Stomach (tissue), 9 donors: ENCODE measurements around the gene IFITM10. TPM values are rescaled to one million over a fixed set of nuclear protein-coding genes. Genes with fewer than 3 reads are reported as not detected.

ENCODE experiments used
- DNase-seq, 2 donors: peaks; one replicate each; pipeline versions ENCODE4 v3.0.0 to v3.0.0-alpha.2; 2013 to 2019
- H3K27ac ChIP-seq, 5 donors: fragments of 200-600 bp in 4 of 5; sonication (generic) in 4 of 5; one replicate each; pipeline ENCODE4 v1.5.1; 2013 to 2019; ENCODE audit warnings: mild to moderate bottlenecking in 1 of 5, moderate library complexity in 1 of 5
- H3K27me3 ChIP-seq, 3 donors: fragments of 200-600 bp; sonication (generic); one replicate each; pipeline ENCODE4 v1.5.1; 2017 to 2019; ENCODE audit warnings: mixed run types in 1 of 3
- H3K36me3 ChIP-seq, 4 donors: fragments of 200-600 bp; sonication (generic); 1 replicate in 3 of 4; 2 replicates in 1 of 4; pipeline ENCODE4 v1.5.1; 2016 to 2019
- H3K4me1 ChIP-seq, 4 donors: fragments of 200-600 bp; sonication (generic); one replicate each; pipeline ENCODE4 v1.5.1; 2016 to 2019
- H3K4me3 ChIP-seq, 4 donors: fragments of 200-600 bp; sonication (generic) in 3 of 4; one replicate each; pipeline ENCODE4 v1.5.1; 2016 to 2019; ENCODE audit warnings: mild to moderate bottlenecking in 1 of 4
- H3K9me3 ChIP-seq, 4 donors: fragments of 200-600 bp; sonication (generic); one replicate each; pipeline ENCODE4 v1.5.1; 2016 to 2019
- EP300 ChIP-seq: sonication (generic); formaldehyde crosslinking; IDR thresholded peaks from one replicate; pipeline ENCODE4 v1.6.1; 2017; ENCODE audit warnings: antibody characterized with exemption
- POLR2A ChIP-seq, 4 donors: fragments of 450-650 bp; IDR thresholded peaks; one replicate each; pipeline ENCODE4 v1.6.1; 2016; ENCODE audit warnings: antibody characterized with exemption in 4 of 4, control low read depth in 2 of 4, mild to moderate bottlenecking in 1 of 4, moderate library complexity in 1 of 4
- POLR2AphosphoS5 ChIP-seq, 3 donors: sonication (generic); formaldehyde crosslinking; IDR thresholded peaks; one replicate each; pipeline ENCODE4 v1.6.1; 2016; ENCODE audit warnings: antibody characterized with exemption in 3 of 3
- WGBS, 5 donors: extraction: QIAGEN DNeasy Blood & Tissue Kit in 3 of 5; methylation state at CpG; one replicate each; pipeline versions ENCODE4 v1.1.5 to v1.1.7; 2013 to 2018; 5-methylcytosine and 5-hydroxymethylcytosine counted together
- intact Hi-C: fragments of 100-400 bp; cut with DNase I; formaldehyde crosslinking; loops from one replicate; pipeline ENCODE4 v1.15.1; 2023; ENCODE audit warnings: low total_unique reads
- polyA plus RNA-seq, 3 donors: library from polyadenylated mRNA; stranded (reverse); fragments of 200-250 nt; gene quantifications; one replicate each; pipeline ENCODE4 v1.2.3, GENCODE V29; 2013
- total RNA-seq, 5 donors: library from RNA; depleted of rRNA; stranded (reverse); fragments of >200 nt; gene quantifications; one replicate each; pipeline versions ENCODE4 v1.1.0 to v1.2.3, GENCODE V29; 2014 to 2016
- TF ChIP-seq, protein P1 (sequence below), 7 experiments: fragments of 450-650 bp in 4 of 7; fragments of 200-600 bp in 3 of 7; sonication (generic) in 3 of 7; IDR thresholded peaks; one replicate each; pipeline ENCODE4 v1.5.1; 2016 to 2019; ENCODE audit warnings: antibody characterized with exemption in 7 of 7, control low read depth in 2 of 7, mild to moderate bottlenecking in 1 of 7
- donor health status: healthy with polysubstance abuse.
- donor health status: Bipolar disorder and iron deficiency.
- donor health status: healthy.

Gene IFITM10
- total and polyA plus RNA-seq, 8 donors: 0.19 to 1.1 (median 0.84) TPM; not detected in 4

DNA sequence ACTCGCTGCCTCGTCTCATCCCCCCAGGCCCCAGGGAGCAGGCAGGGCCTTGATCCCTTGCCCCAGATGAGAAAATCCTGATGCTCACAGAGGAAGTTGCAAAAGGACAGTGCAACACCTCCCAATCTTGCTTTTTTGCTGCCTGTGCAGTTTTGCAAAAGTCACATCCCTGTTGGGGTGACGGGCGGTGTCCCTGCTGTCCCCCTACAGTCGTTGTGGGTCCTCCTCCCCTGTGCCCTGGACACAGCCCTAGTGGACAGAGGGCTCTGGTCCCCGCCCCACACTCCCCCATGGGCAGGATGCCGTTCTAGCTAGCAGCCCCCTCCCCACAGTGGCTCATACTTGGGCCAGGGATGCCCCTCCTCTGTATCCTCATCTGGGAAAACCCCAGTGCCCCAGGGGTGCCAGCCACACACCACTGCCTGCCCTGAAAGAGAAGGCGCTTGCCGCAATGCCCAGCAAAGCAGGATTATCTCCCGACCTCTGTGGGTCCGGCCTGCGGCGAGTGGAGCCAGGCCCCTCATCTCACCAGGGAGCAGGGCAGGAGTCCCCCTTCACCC is 31.7 kb upstream of the IFITM10 start:
- Histone ChIP-seq H3K9me3 (no peaks in the 10 kb centered on the region), H3K4me3 (no peak overlapping the region), H3K27me3 (peaks cover 0 to 9% (median 0%) of the 10 kb centered on the region in 3 donors), H3K36me3 (no peaks in the 10 kb centered on the region), H3K4me1 (peaks cover 0 to 48% (median 0%) of the 10 kb centered on the region in 4 donors), H3K27ac (peak overlapping the region in 2 of 5 donors; percentile 9 to 49)
- intact Hi-C loops: no loop called here
- WGBS, 5 donors: 77 to 86% (median 84%) methylated on average over 12 to 13 of the region's 13 CpGs
- TF ChIP-seq POLR2AphosphoS5 (IDR thresholded peaks at IDR 0.05) (no peak), EP300 (no peak), POLR2A (IDR thresholded peaks at IDR 0.05) (no peak)
- DNase-seq: no peak

DNA sequence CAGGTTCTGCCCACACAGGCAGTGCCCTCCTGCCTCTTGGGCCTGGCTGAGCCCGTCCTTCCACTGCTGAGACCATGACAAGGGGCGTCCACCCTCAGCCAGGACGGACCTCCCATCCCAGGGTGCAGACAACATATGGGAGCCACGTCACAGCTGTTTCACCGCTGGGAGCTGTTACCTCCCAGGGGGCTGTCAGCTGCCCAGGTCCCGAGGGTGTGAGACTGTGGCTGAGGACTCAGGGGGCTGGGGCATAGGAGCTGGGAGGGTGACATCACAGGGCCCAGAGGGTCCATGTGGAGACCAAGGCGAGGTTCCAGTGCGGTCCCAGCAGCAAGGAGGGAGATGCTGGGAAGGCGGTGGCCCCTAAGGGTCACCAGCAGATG is 31.2 kb upstream of the IFITM10 start:
- Histone ChIP-seq H3K27ac (peak overlapping the region in 2 of 5 donors; percentile 9 to 49), H3K4me1 (peaks cover 0 to 48% (median 0%) of the 10 kb centered on the region in 4 donors), H3K36me3 (no peaks in the 10 kb centered on the region), H3K4me3 (no peak overlapping the region), H3K27me3 (peaks cover 0 to 9% (median 0%) of the 10 kb centered on the region in 3 donors), H3K9me3 (no peaks in the 10 kb centered on the region)
- no peak for DNase-seq
- TF ChIP-seq POLR2A (IDR thresholded peaks at IDR 0.05) (no peak), EP300 (no peak), POLR2AphosphoS5 (IDR thresholded peaks at IDR 0.05) (no peak)
- TF ChIP-seq, protein P1, sequence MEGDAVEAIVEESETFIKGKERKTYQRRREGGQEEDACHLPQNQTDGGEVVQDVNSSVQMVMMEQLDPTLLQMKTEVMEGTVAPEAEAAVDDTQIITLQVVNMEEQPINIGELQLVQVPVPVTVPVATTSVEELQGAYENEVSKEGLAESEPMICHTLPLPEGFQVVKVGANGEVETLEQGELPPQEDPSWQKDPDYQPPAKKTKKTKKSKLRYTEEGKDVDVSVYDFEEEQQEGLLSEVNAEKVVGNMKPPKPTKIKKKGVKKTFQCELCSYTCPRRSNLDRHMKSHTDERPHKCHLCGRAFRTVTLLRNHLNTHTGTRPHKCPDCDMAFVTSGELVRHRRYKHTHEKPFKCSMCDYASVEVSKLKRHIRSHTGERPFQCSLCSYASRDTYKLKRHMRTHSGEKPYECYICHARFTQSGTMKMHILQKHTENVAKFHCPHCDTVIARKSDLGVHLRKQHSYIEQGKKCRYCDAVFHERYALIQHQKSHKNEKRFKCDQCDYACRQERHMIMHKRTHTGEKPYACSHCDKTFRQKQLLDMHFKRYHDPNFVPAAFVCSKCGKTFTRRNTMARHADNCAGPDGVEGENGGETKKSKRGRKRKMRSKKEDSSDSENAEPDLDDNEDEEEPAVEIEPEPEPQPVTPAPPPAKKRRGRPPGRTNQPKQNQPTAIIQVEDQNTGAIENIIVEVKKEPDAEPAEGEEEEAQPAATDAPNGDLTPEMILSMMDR (IDR thresholded peaks at IDR 0.05): no peak
- 72 to 90% (median 76%) methylated on average over 4 to 9 of the region's 9 CpGs for WGBS, 5 donors
- intact Hi-C loops: no loop called here

DNA sequence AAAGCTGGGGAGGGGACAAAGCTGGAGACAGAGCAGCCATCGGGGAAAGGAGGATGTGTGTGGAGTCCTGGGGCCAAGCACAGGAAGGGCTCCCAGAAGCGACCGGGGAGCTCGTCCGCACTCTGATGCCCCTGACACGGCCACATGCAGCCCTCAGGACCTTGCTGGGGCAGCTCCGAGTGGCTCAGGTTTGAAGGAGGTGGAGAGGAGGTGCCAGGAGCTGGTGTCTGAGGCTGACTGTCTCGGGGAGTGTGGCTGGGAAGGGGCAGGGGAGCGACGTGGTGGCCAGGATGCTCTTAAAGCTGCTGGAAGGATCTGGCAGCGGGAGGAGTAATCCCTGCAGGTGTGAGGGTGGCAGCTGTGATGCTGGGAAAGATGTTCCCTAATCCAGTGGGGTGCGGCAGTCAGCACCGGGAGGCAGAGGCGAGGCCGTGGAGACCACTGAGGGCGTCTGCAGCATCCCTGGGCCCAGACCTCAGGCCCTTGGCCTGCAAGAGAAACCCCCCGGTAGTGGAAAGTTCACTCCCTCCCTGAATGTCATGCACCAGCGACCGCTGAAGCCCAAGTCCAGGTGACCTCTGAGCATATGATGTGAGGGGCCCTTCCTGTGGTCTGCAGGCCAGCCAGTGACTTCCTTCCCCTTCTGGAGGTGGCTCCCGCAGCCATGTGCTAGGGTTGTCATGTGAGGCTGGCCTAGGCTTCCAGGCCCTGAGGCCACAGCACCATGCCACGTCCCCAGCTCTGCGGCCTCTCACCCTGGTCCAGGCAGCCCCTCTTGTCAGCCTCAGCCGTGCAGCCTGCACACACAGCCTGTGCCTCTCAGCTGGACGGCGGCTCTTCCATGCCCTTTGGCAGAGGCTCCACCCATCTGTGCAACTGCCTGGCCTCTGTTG is 30.6 kb upstream of the IFITM10 start:
- Histone ChIP-seq H3K36me3 (no peaks in the 10 kb centered on the region), H3K4me1 (peaks cover 0 to 48% (median 0%) of the 10 kb centered on the region in 4 donors), H3K27me3 (peaks cover 0 to 9% (median 0%) of the 10 kb centered on the region in 3 donors), H3K9me3 (peaks cover 0 to 4% (median 0%) of the 10 kb centered on the region in 4 donors), H3K4me3 (no peak overlapping the region), H3K27ac (peak overlapping the region in 2 of 5 donors; percentile 9 to 49)
- TF ChIP-seq, protein P1 (IDR thresholded peaks at IDR 0.05): no peak
- TF ChIP-seq POLR2A (IDR thresholded peaks at IDR 0.05): no peak
- TF ChIP-seq POLR2AphosphoS5 (IDR thresholded peaks at IDR 0.05): no peak
- no peak for TF ChIP-seq EP300
- no peak for DNase-seq
- intact Hi-C loops: no loop called here
- 67 to 74% (median 72%) methylated on average over 17 to 25 of the region's 25 CpGs for whole genome bisulfite sequencing, 5 donors

DNA sequence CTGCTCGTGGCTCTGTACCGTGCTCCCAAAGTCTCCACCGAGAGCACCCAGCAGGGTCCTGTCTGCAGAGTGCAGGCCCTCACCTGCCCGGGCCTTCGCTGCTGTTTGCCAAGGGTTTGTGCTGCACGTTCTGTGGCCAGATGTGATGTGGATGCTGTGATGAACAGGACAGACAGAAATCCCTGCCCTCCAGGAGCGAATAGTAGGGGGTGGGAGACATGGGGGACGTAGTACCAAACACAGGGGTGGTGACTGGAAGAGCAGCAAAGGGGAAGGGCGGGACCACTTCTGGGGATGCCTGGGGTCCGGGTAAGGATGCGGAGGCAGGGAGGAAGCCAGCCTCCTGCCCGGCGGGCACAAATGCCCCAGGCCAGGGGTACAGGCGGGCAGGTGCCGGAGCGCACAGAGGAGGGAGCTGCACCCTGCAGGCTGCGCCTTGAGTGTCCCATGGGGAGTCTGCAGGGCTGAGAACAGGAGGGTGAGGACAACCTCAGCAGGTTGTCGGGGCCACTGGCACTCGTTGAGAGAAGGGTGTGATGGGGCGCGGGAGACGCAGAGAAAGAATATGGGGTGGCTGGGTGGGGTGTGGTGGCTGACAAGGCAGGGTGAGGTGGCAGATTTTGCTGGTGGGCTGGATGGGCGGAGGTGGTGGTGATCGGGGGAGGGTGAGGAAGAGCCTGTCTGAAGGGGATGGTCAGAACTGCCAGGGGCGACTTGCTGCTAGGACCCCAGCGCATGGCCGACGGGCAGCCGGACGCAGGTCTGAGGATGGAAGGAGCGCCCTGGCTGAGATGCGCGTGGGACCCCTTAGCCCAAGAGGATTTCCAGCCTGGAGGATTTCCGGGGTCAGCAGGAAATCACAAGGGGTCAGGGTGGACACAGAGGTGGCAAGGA is 29.7 kb upstream of the IFITM10 start:
- DNase-seq: no peak
- 83 to 91% (median 86%) methylated on average over 32 to 34 of the region's 34 CpGs for WGBS, 5 donors
- peaks cover 0 to 48% (median 0%) of the 10 kb centered on the region in 4 donors for H3K4me1 ChIP-seq
- no peak overlapping the region for H3K4me3 ChIP-seq
- intact Hi-C loops: no loop called here
- H3K27me3 ChIP-seq: peaks cover 0 to 9% (median 0%) of the 10 kb centered on the region in 3 donors
- H3K9me3 ChIP-seq: peaks cover 0 to 4% (median 0%) of the 10 kb centered on the region in 4 donors
- peak overlapping the region in 1 of 5 donors; percentile 49 for H3K27ac ChIP-seq
- no peaks in the 10 kb centered on the region for H3K36me3 ChIP-seq
- TF ChIP-seq, protein P1 (IDR thresholded peaks at IDR 0.05): no peak
- TF ChIP-seq EP300 (no peak), POLR2A (IDR thresholded peaks at IDR 0.05) (no peak), POLR2AphosphoS5 (IDR thresholded peaks at IDR 0.05) (no peak)
